Left lung (tissue), 10 donors: Measurements from ENCODE around the gene TACO1. TPM values are rescaled to one million over a fixed set of nuclear protein-coding genes. Genes with fewer than 3 reads are reported as not detected.

ENCODE experiments used
- ATAC-seq: fragments of 200-7000 bp; cut with Tn5 transposase; one replicate; pipeline ENCODE4 v1.9.1; 2020; ENCODE audit warnings: moderate library complexity
- DNase-seq, 4 donors: peaks; one replicate each; pipeline ENCODE4 v3.0.0-alpha.2; 2013 to 2020
- H3K27ac ChIP-seq, 2 donors: fragments of 200-600 bp; sonication (generic) in 1 of 2; one replicate each; pipeline versions ENCODE4 v1.5.0 to v1.8.0; 2020 to 2021
- H3K27me3 ChIP-seq, 2 donors: fragments of 200-600 bp; sonication (generic) in 1 of 2; one replicate each; pipeline versions ENCODE4 v1.5.0 to v1.8.0; 2020 to 2021
- H3K36me3 ChIP-seq, 2 donors: fragments of 200-600 bp; sonication (generic) in 1 of 2; one replicate each; pipeline versions ENCODE4 v1.5.0 to v1.8.0; 2020 to 2021
- H3K4me1 ChIP-seq, 2 donors: fragments of 200-600 bp; one replicate each; pipeline ENCODE4 v1.8.0; 2021
- H3K4me3 ChIP-seq, 2 donors: fragments of 200-600 bp; sonication (generic) in 1 of 2; one replicate each; pipeline versions ENCODE4 v1.5.0 to v1.8.0; 2020 to 2021; ENCODE audit warnings: mild to moderate bottlenecking in 1 of 2
- H3K9me3 ChIP-seq, 2 donors: fragments of 200-600 bp; sonication (generic) in 1 of 2; one replicate each; pipeline versions ENCODE4 v1.5.0 to v1.8.0; 2020 to 2021
- intact Hi-C, 2 donors: fragments of 100-400 bp; cut with DNase I; formaldehyde crosslinking; loops; one replicate each; pipeline versions ENCODE4 v1.11.2 to v1.14.2; 2022
- polyA plus RNA-seq, 6 donors: library from polyadenylated mRNA; unstranded; fragments of 120-200 nt; gene quantifications; one replicate each; pipeline ENCODE4 v1.2.1, GENCODE V29; 2013; ENCODE audit not compliant: insufficient read length in 6 of 6
- total RNA-seq, 2 donors: library from RNA; stranded (reverse); fragmentation: NEBNext Ultra II Directional; extraction: Animal tissue kit (Norgen Biotek cat#: 25700); gene quantifications; one replicate each; pipeline ENCODE4 v1.2.1, GENCODE V29; 2021
- TF ChIP-seq, protein P1 (sequence below), 2 donors: fragments of 200-600 bp; sonication (generic) in 1 of 2; IDR thresholded peaks; one replicate each; pipeline versions ENCODE4 v1.5.0 to v1.8.0; 2021; ENCODE audit warnings: antibody characterized with exemption in 2 of 2
- donor health status: DM: no; HTN: yes; CAD: no.
- donor health status: DM: no; HTN: no; CAD: no.

The TACO1 gene
- total and polyA plus RNA-seq, 8 donors: 15.1 to 20.2 (median 18.1) TPM

DNA sequence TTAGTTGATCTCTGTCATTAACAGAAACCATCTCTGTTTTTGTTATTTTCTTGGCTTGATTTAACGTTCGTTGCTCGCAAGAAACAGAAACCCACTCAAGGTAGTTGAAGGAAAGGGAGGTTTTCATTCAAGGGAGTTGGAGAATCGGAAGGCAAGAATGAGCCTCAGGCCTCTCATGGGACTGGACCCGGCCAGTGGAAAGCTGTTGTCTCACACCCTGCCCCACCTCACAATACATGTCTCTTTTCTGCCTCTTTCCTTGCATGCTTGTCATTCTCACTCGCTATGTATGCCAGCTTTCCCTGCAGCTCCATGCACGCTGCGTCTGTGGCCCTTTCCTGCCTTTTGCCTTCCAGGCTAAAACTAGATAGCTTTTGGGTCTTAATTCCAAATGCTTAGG, 32.1 kb upstream of the TACO1 start:
- no peak overlapping the region for H3K4me3 ChIP-seq
- DNase-seq (no peak), ATAC-seq (no peak)
- TF ChIP-seq, protein P1, sequence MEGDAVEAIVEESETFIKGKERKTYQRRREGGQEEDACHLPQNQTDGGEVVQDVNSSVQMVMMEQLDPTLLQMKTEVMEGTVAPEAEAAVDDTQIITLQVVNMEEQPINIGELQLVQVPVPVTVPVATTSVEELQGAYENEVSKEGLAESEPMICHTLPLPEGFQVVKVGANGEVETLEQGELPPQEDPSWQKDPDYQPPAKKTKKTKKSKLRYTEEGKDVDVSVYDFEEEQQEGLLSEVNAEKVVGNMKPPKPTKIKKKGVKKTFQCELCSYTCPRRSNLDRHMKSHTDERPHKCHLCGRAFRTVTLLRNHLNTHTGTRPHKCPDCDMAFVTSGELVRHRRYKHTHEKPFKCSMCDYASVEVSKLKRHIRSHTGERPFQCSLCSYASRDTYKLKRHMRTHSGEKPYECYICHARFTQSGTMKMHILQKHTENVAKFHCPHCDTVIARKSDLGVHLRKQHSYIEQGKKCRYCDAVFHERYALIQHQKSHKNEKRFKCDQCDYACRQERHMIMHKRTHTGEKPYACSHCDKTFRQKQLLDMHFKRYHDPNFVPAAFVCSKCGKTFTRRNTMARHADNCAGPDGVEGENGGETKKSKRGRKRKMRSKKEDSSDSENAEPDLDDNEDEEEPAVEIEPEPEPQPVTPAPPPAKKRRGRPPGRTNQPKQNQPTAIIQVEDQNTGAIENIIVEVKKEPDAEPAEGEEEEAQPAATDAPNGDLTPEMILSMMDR (IDR thresholded peaks at IDR 0.05): no peak
- H3K9me3 ChIP-seq: no peaks in the 10 kb centered on the region
- H3K4me1 ChIP-seq: peaks cover 0 to 16% of the 10 kb centered on the region in 2 donors
- intact Hi-C loops: no loop called here
- H3K27ac ChIP-seq: no peak overlapping the region
- no peaks in the 10 kb centered on the region for H3K27me3 ChIP-seq
- H3K36me3 ChIP-seq: no peaks in the 10 kb centered on the region

DNA sequence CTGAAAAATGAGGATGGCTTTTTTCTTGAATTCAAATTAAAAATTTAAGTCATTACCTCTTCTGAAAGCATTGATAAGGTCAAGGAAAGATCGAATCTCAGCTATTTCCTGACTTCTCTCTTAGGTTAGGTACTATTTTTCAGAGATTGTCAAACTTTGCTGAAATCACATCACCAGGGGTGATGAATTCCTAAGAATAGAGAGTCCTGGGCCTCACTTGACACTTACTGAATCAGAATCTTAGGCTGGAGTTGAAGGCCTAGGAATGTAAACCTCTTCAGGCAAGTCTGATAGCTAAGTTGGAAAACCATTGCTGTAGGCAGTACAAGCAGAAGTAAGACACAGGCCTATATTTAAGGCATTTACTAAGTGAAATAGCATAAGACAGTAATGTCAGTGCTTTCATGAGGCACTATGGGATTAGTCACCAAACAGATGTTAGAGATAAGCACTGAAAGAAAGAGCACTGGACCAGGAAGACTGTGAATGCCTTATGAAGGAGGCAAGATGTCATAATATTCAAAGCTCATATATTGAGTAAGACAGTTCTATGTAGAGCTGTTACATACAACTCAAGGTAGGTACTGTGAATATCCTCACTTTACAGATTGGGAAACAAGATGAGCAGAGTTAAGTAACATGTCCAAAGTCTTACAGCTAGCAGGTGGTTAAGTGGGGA, 28.9 kb upstream of the TACO1 start:
- ATAC-seq: peak; percentile 29
- intact Hi-C loops: no loop called here

DNA sequence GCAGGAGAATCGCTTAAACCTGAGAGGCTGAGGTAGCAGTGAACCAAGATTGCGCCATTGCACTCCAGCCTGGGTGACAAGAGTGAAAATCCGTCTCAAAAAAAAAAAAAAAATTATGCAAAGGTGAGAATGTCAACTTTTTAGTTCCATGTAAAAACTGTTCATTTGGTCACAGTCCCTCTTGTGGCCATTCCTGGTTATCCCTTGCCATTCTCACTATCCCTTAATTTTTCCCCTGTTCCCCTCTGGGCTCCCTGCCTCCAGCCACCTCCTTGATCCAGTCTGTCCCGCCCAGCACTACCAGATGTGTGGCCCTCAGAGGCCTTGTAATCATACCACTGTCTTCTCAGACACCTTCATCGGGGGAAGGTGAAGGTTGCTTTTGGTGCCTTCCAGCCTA, 27.1 kb upstream of the TACO1 start:
- TF ChIP-seq, protein P1 (IDR thresholded peaks at IDR 0.05): no peak
- H3K9me3 ChIP-seq: no peaks in the 10 kb centered on the region
- H3K36me3 ChIP-seq: peaks cover 0 to 6% of the 10 kb centered on the region in 2 donors
- no peaks in the 10 kb centered on the region for H3K27me3 ChIP-seq
- no peak overlapping the region for H3K27ac ChIP-seq
- DNase-seq (no peak), ATAC-seq (no peak)
- peaks cover 0 to 16% of the 10 kb centered on the region in 2 donors for H3K4me1 ChIP-seq
- no peak overlapping the region for H3K4me3 ChIP-seq
- intact Hi-C loops: no loop called here

More for the DNA sequence above, 28.9 kb upstream of the TACO1 start:
- Histone ChIP-seq H3K36me3 (peaks cover 0 to 3% of the 10 kb centered on the region in 2 donors), H3K27ac (no peak overlapping the region), H3K4me1 (peaks cover 0 to 16% of the 10 kb centered on the region in 2 donors), H3K4me3 (no peak overlapping the region), H3K27me3 (no peaks in the 10 kb centered on the region), H3K9me3 (no peaks in the 10 kb centered on the region)
- TF ChIP-seq, protein P1 (IDR thresholded peaks at IDR 0.05): no peak
- no peak for DNase-seq

DNA sequence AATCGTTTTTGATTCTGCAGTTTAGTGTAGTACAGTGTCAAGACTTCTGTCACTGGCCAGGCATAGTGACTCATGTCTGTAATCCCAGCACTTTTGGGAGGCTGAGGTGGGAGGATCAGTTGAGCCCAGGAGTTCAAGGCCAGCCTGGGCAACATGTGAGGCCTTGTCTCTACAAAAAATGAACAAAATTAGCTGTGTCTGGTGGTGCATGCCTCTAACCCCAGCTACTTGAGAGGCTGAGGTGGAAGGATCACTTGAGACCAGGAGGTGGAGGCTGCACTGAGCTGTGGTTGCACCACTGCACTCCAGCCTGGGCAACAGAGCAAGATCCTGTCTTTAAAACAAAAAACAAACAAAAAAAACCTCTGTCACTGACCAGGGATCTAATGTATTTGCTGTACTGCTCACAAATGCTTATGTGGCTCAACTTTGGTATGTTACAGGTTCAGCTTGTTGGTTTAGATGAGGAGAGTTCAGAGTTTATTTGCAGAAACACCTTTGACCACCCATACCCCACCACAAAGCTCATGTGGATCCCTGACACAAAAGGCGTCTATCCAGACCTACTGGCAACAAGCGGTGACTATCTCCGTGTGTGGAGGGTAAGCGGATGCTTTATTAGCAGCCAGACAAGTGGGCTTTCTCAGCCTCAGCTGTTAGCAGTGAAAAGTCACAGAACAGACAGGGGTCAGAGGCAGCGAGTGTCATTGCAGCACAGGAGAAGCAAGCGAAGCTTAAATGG, 22.5 kb upstream of the TACO1 start:
- peaks cover 0 to 47% of the 10 kb centered on the region in 2 donors for H3K36me3 ChIP-seq
- no peak overlapping the region for H3K4me3 ChIP-seq
- DNase-seq (no peak), ATAC-seq (no peak)
- TF ChIP-seq, protein P1 (IDR thresholded peaks at IDR 0.05): no peak
- no peaks in the 10 kb centered on the region for H3K27me3 ChIP-seq
- peak overlapping the region in 1 of 2 donors; percentile 30 for H3K27ac ChIP-seq
- intact Hi-C loops: no loop called here
- no peaks in the 10 kb centered on the region for H3K9me3 ChIP-seq
- H3K4me1 ChIP-seq: peaks cover 0 to 5% of the 10 kb centered on the region in 2 donors

DNA sequence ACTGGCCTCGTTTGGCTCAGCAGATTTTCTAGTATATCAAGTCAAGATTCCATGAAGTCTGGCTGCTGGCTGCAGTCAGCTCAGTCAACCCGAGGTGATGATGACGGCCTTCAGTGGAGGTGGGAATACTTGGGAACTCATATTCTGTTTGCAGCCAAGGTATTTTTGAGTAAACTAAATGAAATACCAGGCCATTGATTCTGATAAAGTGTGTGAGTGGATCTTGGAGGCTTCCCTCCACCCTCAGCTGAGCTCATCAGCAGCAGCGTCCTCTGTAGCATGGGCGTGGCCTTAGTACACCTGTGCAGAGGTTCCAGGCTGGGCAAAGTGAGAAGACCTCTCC, 22.0 kb upstream of the TACO1 start:
- Histone ChIP-seq H3K9me3 (no peaks in the 10 kb centered on the region), H3K27me3 (no peaks in the 10 kb centered on the region), H3K36me3 (peaks cover 0 to 51% of the 10 kb centered on the region in 2 donors), H3K4me3 (no peak overlapping the region), H3K27ac (peak overlapping the region in 1 of 2 donors; percentile 30), H3K4me1 (peaks cover 0 to 5% of the 10 kb centered on the region in 2 donors)
- ATAC-seq (no peak), DNase-seq (no peak)
- TF ChIP-seq, protein P1 (IDR thresholded peaks at IDR 0.05): no peak
- intact Hi-C loops: no loop called here
